ENCODE measurements around the gene FAM167B. TPM values are rescaled to one million over a fixed set of nuclear protein-coding genes. Genes with fewer than 3 reads are reported as not detected.
A peak's percentile ranks its signal among the peaks of the same experiment; 100 is the strongest.

FAM167B gene
- total RNA-seq, 4 donors from 2014 or later: 3.6 to 5.6 (median 4.1) TPM

GRCh38 chr1:32208469-32208868 is 38.6 kb upstream of the FAM167B start:
- no peak for TF ChIP-seq POLR2A (IDR thresholded peaks at IDR 0.05)
- TF ChIP-seq CTCF (IDR thresholded peaks at IDR 0.05): no peak
- WGBS, 2 donors: 84 to 88% methylated on average over 6 of the region's 6 CpGs
- H3K27me3 ChIP-seq: no peaks in the 10 kb centered on the region
- H3K36me3 ChIP-seq: no peaks in the 10 kb centered on the region
- no peak overlapping the region for H3K27ac ChIP-seq
- peaks cover 11 to 28% of the 10 kb centered on the region in 2 donors for H3K4me1 ChIP-seq
- intact Hi-C loops (cut with DNase I): no loop called here
- H3K4me3 ChIP-seq (replicated peaks in 1 of 3): no peak overlapping the region
- no peak for DNase-seq
- H3K9me3 ChIP-seq: no peaks in the 10 kb centered on the region

DNA sequence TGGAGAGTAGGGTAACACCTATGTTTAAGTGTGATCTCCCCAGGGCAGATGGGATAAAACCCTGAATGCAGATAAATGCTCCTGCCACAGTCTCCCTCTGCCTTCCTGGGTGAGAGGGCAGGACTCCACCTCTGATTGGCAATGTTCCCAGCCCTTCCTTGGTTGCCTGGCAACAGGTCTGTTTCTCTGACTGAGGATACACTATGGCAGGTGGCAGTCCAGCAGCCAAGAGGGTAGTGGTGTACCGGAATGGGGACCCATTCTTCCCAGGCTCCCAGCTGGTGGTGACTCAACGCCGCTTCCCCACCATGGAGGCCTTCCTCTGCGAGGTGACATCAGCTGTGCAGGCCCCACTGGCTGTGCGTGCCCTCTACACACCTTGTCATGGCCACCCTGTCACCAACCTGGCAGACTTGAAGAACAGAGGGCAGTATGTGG is 38.1 kb upstream of the FAM167B start, which contains the start of gene DCDC2B:
DCDC2B (plus strand) TSS at position 199 of the 438 bp plus-strand sequence; CDS start at position 204, 5 bp downstream.
- H3K27me3 ChIP-seq: no peaks in the 10 kb centered on the region
- no peak within 1 kb of the TSS for H3K27ac ChIP-seq
- TF ChIP-seq POLR2A (IDR thresholded peaks at IDR 0.05) (no peak), CTCF (IDR thresholded peaks at IDR 0.05) (no peak)
- peak; percentile 88 to 91 for DNase-seq
- 36 to 47% methylated on average over 2 to 3 of the region's 5 CpGs for WGBS, 2 donors
- H3K4me1 ChIP-seq: peaks cover 11 to 28% of the 10 kb centered on the region in 2 donors
- no peaks in the 10 kb centered on the region for H3K9me3 ChIP-seq
- no peak within 1 kb of the TSS for H3K4me3 ChIP-seq (replicated peaks in 1 of 3)
- H3K36me3 ChIP-seq: no peaks in the 10 kb centered on the region
- intact Hi-C loops (cut with DNase I): no loop called here

- peak; percentile 66 to 69 for DNase-seq
- Histone ChIP-seq H3K27ac (peak overlapping the region in 2 of 3 donors; percentile 27 to 32), H3K27me3 (no peaks in the 10 kb centered on the region), H3K4me3 (replicated peaks in 1 of 3) (no peak overlapping the region), H3K4me1 (peaks cover 8 to 19% of the 10 kb centered on the region in 2 donors), H3K36me3 (peaks cover 11 to 23% of the 10 kb centered on the region in 2 donors), H3K9me3 (no peaks in the 10 kb centered on the region)
- no peak for TF ChIP-seq POLR2A (IDR thresholded peaks at IDR 0.05)
- peak; percentile 40 to 75 (median 62) for TF ChIP-seq CTCF (IDR thresholded peaks at IDR 0.05)
- intact Hi-C loops (cut with DNase I): no loop called here
- 83 to 92% methylated on average over 9 to 10 of the region's 10 CpGs for WGBS, 2 donors
Measured at GRCh38 chr1:32215629-32216480, 31.2 kb upstream of the FAM167B start.

DNA sequence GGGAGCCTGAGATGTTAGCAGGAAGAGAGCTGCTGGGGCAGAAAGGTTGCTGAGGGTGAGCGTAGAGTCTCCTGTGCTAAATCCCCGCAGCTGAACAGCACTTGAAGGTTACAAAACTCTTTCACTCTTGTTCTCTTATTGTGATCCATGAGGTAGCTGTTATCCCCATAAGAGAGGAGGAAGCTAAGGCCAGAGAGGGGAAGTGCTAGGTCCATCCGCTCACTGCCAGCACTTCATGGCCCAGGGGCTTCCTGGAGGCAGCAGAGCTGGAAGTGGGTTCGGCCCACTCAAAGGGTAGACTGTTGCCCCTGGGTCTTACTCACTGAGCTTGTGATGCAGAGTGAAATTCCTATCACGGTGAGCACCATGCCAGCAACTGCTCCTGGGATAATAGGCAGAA is 30.5 kb upstream of the FAM167B start:
- DNase-seq: no peak
- H3K9me3 ChIP-seq: no peaks in the 10 kb centered on the region
- WGBS, 2 donors: 88 to 92% methylated on average over 5 of the region's 5 CpGs
- H3K27ac ChIP-seq: no peak overlapping the region
- no peaks in the 10 kb centered on the region for H3K27me3 ChIP-seq
- intact Hi-C loops (cut with DNase I): no loop called here
- H3K4me3 ChIP-seq (replicated peaks in 1 of 3): no peak overlapping the region
- H3K4me1 ChIP-seq: peaks cover 15 to 26% of the 10 kb centered on the region in 2 donors
- peaks cover 11 to 23% of the 10 kb centered on the region in 2 donors for H3K36me3 ChIP-seq
- TF ChIP-seq CTCF (IDR thresholded peaks at IDR 0.05) (no peak), POLR2A (IDR thresholded peaks at IDR 0.05) (no peak)

GRCh38 chr1:32219022-32219421 is 28.0 kb upstream of the FAM167B start:
- Histone ChIP-seq H3K9me3 (no peaks in the 10 kb centered on the region), H3K36me3 (peaks cover 11 to 26% of the 10 kb centered on the region in 2 donors), H3K27me3 (no peaks in the 10 kb centered on the region), H3K27ac (peak overlapping the region in 1 of 3 donors; percentile 28), H3K4me1 (peaks cover 27 to 40% of the 10 kb centered on the region in 2 donors), H3K4me3 (replicated peaks in 1 of 3) (no peak overlapping the region)
- TF ChIP-seq POLR2A (IDR thresholded peaks at IDR 0.05): no peak
- no peak for TF ChIP-seq CTCF (IDR thresholded peaks at IDR 0.05)
- WGBS, 2 donors: 86 to 88% methylated on average over 7 of the region's 7 CpGs
- no peak for DNase-seq
- intact Hi-C loops (cut with DNase I): no loop called here

All from thyroid gland (tissue), 4 donors.